SHP77 treated with DMSO at 0.1 percent for 48 hours (cell line): ENCODE measurements around the gene ADAMTS2.

Experiments
- DNase-seq: peaks from one replicate; lab custom pipeline; 2025; lab: John Stamatoyannopoulos, UW

ADAMTS2 gene

DNA sequence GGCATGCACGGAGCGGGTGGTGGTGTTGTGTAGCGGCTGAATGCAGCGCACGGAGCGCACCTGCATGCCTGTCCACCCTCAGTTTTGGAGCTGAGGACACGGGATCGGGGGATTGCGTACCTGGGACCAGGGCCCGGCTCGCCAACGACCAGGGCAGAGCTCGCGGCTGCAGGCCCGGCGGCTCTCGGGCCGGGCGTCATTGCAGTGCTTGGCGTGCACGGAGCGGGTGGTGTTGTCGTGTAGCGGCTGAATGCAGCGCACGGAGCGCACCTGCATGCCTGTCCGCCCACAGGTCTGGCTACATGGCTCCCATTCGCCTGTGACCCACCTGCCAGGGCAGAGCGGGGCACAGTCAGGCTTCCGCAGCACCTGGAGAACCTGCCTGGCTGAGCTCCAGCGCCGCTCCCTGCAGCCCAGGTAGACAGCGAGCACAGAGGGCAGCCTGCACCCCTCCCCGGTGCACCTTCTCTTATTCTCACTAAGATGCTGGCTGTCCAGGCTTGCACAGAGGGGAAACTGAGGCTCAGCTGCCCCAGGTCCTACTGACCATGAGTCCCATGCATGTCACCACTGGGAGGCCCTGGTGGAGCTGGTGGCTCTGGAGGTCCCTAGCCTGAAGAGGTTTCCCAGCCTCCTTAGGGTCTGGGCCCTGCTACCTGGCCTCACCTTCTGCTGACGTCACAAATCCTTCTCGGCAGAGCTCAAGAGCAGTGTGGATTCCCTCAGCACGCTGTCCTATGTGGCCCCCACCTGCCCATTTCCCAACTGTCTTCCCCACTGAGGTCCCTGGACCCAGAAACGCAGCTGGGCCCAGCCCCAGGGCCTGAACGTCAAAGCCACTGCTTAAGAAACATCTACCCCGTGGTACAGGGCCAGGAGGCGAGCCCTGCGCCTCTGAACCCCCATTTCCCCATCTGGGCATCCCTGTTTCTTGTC lies 220.1 kb downstream of the ADAMTS2 start:
- DNase-seq = no peak

- no peak for DNase-seq
These were observed 220.9 kb downstream of the ADAMTS2 start for GRCh38 chr5:179124273-179124852.

- DNase-seq = no peak
These were observed 221.6 kb downstream of the ADAMTS2 start for GRCh38 chr5:179123491-179124272.

GRCh38 chr5:179123109-179123426 lies 222.2 kb downstream of the ADAMTS2 start:
- no peak for DNase-seq

GRCh38 chr5:179122411-179123108 lies 222.7 kb downstream of the ADAMTS2 start:
- DNase-seq = no peak

DNA sequence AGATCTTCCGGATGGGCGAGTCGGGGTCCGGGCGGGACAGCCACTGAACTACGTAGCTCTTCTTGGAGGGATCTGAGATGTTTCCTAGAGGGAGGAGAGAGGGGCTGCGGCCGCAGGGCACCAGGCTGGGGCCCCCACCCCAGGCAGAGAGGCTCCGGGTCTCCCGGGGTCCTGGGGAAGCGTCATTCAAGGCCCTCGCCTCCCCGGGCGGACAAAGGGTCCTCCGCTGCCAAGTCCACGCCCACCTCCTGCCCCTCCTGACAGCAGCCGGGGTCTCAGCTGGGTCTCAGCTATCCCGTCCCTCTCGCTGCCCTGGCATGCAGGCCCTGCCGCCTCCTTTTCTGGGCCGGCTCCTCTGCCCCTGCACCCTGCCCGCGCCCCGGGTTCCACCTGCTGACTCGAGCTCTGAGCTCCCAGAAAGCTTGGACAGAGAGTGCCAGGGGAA lies 223.6 kb downstream of the ADAMTS2 start:
- DNase-seq = no peak

DNA sequence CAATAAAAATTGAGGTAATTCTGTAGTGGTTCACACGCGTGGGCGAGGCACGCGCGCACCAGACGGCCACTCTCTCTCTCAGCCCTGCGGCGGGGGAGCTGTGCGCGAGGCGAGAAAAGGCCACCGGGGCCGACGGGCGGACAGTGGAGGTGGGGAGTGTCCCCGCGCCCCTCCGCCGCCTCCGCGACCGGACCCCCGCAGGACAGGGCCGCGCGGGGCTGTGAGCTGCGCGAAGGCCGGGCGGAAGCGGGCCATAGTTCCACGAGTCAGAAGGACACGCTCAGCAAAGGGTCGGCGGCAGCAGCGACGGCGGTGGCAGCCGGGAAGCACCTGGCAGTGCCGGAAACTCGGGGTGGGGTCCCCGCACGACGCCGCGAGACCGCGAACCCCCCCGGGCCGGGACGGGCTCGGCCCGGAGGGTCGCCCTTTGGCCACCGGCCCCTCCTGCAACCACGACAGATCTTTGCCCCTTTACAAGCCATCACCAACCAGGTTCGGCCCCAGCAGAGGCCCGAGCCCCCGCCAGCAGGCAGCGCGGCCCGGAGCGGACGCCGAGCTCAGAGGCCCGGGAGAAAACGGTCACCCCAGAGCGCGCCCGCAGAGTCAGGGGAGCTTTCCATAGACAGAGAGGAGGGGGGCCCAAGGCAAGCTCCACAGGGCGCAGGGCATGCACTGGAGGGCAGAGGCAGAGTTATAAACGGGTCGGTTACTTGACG lies 224.2 kb downstream of the ADAMTS2 start:
- no peak for DNase-seq

DNA sequence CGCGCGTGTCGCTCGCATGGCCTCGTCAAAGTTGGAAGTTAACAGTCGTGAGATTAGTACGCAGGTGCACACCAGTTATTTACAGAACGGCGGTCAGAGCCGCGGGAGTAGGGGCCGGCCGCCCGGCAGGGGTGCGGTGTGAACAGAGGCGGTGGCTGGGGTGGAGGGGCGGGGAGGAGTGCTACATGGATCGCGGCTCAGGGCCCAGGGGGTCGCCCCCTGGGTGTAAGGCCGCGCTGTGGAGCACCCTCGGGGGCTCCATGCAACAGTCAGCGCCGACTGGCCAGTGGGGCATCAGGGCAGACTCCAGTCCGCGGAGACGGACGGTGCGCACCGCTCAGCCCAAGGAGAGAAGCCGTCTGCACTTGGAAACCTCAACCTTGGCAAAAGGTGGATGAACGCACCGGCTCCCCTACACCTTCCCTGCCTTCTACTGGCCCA lies 224.8 kb downstream of the ADAMTS2 start:
- DNase-seq = no peak

DNA sequence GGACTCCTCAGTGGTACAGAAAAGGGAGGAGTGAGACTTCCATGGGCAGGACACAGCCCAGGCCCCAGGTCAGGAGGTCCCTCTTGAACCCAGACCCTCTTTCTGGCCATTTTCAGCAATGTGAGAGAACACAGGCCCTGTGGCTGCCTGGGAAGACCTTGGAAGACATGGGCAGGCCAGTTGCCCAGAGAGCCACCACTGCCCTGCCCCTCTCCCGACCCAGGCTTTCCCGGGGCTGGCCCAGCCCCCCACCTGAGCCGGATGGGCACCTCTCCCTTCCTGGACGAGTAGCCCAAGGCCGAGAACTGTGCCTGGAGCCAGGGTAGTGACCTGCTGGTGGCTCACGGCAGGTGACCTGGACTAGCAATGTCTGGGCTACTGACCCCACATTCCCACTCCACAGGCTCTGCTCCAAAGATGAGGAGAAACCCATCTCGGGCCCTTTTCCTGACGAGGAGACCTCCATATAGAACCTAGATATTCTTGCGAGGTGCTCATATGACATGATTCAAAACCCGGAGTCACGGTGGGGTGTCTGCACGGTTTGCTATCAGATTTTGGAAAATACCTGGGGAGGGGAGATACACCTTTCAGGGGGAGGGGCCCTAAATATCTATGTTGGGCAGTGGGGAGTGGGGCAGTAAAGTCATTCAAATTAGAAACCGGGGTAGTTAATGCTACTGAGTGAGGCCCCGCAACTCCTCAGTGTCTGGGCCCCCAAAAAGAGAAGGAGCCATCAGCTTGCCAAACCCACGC lies 225.7 kb downstream of the ADAMTS2 start:
- no peak for DNase-seq

- DNase-seq = no peak
These were observed 226.4 kb downstream of the ADAMTS2 start for GRCh38 chr5:179118756-179119414.

DNA sequence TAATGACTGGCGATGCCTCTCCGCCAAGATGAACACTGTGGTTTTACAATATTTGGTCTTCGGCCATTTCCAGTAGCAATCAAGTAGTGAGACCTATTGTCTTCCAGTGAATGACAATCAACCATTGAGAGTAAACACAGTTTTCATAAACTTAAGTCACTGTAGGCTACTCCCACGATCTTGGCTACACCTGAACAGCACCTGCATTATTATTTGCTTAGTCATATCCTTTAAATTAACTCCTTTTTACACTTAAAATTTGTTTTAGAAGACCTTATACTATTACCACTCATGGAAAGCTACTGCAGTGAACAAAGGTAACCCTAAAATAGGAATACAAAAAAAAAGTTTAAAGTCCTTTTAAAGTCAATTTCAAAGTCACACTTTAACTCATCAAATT lies 226.9 kb downstream of the ADAMTS2 start:
- no peak for DNase-seq

DNA sequence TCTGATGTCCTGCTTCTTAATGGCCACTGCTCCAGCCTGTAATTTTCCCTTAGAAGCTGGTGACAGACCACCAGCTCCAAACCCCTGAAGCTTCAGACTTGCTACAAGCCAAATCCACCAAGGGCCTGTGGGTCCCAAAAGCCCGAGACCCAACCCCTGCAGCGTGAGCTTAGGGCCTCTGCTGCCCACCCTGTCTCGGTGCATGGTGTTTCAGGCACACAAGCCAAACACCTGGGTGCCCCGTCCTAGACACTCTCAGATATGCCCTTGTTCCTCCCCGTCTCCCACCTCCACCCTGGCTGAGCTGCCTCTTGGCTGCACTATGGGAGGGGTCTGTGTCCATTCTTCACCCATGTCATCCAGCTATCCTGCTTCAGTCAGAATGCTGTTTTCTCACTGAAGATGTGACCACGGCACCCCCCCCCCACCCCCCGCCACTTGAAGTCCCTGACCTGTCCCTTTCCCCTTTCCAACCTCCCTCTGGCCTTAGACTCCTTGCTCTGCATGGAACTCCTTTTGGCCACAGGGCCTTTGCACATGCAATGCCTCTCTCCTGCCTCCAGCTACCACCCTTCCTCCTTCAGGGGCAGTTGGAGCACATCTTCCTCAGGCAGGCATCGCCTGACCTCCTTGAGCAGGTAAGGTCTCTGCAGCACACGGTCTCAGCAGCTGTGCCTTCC lies 229.3 kb downstream of the ADAMTS2 start:
- DNase-seq = no peak

- DNase-seq = no peak
These were observed 230.0 kb downstream of the ADAMTS2 start for GRCh38 chr5:179115307-179115706.

DNA sequence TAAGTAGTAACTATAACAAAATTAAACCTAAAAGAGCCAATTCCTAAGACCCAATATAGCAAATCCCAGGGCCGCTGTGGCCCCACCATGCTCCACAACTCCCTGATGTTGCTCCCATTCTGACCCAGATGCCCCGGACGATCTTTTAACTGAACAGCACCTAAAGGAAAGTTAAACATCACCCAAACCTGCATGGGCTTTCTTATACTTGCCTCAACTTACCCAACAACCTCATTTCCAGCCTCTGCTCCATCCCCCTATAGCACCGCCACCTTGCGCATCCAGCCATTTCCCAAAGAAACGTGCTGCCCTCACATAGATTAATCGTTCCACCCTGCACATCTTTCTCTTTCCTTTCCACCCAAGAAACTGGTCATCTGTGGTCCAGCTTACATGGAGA lies 230.5 kb downstream of the ADAMTS2 start:
- DNase-seq = no peak

DNA sequence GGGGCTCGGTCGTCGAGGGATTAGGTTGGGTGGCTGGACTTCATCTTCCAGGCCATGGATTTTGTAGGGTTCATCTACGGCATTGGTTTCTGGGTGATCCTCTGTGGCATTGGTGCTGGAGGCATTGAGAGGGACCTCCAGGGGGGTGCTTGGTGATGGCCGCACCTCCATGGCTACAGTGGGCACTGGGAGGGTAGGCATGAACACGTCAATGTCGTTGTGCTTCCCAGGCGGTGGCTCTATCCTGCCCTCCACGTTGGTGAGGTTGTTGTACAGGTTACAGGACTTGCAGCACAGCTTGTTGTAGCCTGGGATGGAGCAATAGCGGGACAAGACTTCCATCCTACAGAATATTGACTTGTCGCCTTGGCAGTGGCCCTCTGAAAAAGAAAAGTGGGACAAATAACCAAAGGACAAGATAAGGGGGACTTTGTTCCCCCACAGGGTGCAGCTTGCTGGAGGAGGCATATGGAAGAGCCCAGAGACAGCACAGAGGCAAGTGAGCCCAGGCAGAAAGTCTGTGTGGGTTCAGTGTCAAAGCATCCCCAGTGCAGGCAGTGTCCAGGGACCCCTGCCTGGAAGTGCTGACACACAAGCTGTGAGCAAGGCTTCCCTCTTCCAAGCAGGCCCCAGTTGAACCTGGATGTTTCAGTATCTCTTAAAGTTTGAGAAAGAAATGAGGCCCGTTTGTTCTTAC lies 231.2 kb downstream of the ADAMTS2 start:
- DNase-seq = no peak

- no peak for DNase-seq
These were observed 232.1 kb downstream of the ADAMTS2 start for GRCh38 chr5:179113143-179113530.

DNA sequence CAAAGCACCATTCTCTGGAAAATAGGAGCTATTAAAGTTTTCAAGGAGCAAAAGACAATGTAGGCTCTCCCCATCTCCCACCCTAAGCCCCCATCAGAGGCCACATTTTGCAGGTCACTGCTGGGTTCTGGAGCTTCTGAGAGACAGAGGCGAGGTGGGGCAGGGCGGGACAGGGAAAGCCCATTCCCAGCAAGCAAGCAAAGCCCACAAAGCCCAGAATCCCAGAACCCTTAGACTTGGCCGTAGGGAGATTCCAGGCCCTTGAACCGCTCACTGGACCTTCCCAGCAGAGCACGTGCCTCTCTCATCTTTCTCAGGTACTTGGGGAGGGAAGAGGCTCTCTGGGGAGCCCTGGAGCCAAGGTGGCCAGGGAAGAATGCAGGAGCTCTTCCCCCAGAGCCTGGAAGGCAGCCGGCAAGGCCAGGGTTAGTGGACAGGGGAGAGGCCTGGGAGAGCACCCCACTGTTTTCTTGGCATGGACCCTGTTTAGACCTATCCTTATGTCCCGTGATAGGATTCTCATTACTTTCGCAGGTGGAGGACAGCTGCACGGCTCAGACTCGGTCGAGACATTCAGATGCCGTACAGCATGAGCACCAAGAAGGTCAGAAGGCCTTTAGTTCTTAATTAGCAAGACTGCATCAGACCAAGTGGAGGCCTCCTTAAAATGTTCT lies 232.7 kb downstream of the ADAMTS2 start:
- DNase-seq = no peak
